ENCODE results near the gene ITGA3. TPM values are rescaled to one million over a fixed set of nuclear protein-coding genes. Genes with fewer than 3 reads are reported as not detected.

The ITGA3 gene
- total RNA-seq (2014; rRNA removed), result 382 and 426 TPM in 2 replicates
- polyA plus RNA-seq (2012), result 567 TPM

DNA sequence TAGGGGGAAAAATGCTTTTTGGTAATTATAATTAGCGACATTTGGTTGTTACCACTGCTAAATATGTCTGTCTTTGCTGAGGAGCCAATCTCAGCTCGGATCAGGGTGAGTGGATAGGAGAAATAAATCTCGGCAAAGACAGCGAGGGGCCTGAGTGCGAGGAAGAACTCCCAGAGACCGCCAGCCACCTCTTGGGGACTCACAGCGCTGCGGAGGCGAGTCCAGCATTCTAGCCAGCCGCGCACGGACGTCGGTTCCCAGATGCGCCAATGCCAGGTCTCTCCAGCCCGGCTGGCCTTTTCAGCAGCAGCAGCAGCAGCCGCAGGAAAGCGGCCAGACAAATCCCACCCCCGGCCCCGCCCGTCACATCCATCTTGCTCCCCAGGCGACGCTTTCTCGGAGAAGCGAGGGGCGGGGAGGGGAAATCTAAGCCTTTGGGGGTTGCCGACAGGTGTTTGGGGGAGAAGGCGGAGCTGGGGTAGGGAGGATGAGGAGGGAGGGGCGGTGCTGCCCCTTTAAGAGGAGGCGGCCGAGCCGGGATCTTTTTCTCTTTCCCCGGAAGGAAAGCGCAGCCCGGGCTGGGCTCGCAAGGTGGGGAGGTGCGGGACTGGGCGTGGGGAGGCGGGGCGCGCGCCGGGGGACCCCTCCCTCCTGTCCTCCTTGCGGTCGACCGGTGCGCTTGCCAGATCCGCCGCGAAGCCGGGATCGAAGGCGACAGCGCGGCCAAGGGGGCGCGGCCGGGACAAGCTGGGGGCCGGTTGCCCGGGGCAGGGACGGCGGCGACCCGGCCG is at the start of gene ITGA3:
TSS of gene ITGA3 (plus strand) at position 685 of the 791 bp plus-strand sequence. CDS start 330 bp downstream, outside the sequence.
- peak; percentile 97 for DNase-seq (ENCODE audit: low read depth)

DNA sequence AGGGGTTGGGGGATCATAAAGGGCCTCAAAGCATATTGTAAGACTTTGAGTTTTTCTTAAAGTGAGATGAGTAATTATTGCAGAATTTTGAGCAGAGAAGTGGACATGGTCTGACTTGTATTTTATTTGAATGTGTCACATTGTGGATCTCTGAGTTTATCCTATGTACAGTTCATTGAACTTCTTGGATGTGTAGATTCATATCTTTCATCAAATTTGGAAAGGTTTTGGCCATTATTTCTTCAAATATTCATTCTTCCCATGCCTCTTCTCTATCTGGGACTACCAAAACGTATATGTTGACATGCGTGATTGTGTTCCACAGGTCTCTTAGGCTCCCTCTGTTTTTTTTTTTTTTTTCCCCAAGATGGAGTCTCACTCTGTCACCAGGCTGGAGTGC is 46.6 kb upstream of the ITGA3 start:
- DNase-seq (ENCODE audit: low read depth), result no peak

DNA sequence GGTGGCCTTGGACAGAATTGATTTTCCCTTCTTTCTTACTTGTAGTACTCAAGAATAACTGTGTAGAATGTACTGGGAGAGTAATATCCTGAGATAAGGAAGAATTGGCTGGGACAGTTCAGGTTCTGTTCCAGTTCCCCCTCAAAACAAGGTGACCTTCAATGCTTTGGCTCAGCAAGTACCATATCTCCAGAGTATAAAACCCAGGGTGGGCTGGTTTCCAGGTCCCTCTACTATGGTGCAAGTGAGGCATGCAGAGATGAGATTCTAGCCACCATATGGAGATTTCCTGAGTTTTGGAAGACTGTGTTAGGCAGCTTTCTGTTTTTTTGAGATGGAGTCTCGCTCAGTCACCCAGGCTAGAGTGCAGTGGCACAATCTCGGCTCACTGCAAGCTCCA is 42.8 kb upstream of the ITGA3 start:
- DNase-seq (ENCODE audit: low read depth), result no peak

DNA sequence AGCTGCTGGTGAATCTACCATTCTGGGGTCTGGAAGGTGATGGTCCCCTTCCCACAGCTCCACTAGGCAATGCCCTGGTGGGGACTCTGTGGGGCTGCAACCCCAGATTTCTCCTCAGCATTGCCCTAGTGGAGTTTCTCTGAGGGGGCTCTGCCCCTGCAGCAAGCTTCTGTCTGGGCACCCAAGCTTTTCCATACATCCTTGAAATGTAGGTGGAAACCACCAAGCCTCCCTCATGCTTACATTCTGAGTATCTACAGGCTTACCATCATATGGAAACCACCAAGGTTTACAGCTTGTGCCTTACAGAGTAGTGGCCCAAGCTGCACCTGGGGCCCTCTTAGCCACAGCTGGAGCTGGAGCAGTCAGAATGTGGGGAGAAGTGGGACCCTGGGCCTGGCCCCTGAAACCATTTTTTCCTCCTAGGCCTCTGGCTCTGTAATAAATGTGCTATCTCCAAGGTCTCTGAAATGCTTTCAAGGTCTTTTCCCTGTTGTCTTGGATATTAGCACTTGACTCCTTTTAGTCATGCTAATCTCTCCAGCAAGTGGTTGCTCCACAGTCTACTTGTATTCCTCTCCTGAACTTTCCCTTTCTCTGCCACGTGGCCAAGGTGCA is 41.3 kb upstream of the ITGA3 start:
- DNase-seq (ENCODE audit: low read depth), result no peak

DNA sequence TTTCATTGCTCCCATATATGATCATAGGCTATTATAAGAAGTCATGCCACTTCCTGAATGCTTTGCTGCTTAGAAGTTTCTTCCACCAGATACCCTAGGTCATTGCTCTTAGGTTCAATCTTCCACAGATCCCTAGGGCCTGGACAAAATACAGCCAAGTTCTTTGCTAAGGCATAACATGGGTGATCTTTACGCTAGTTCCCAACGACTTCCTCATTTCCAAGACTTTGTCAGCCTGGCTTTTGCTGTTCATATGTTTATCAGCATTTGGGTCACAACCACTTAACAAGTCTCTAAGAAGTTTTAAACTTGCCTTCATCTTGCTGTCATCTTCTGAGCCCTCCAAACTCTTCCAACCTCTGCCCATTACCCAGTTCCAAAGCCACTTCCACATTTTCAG is 40.8 kb upstream of the ITGA3 start:
- no peak for DNase-seq (ENCODE audit: low read depth)

DNA sequence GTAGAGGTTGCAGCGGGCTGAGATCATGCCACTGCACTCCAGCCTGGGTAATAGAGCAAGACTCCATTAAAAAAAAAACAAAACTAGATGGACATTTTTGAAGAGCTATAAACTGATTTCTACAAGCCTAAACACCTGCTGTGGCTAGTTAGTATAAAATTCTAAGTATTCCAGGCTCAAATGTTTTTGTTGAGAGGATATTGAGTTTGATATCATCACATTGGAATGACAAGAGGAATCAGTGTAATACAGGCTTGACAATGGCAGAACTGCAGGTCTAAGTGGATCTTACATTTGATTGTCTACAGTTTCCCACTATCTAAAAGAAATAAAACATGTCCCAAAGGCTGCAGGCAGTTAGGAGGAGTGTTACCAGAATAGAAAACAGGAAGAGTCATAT is 37.0 kb upstream of the ITGA3 start:
- peak; percentile 50 for DNase-seq (ENCODE audit: low read depth)

DNA sequence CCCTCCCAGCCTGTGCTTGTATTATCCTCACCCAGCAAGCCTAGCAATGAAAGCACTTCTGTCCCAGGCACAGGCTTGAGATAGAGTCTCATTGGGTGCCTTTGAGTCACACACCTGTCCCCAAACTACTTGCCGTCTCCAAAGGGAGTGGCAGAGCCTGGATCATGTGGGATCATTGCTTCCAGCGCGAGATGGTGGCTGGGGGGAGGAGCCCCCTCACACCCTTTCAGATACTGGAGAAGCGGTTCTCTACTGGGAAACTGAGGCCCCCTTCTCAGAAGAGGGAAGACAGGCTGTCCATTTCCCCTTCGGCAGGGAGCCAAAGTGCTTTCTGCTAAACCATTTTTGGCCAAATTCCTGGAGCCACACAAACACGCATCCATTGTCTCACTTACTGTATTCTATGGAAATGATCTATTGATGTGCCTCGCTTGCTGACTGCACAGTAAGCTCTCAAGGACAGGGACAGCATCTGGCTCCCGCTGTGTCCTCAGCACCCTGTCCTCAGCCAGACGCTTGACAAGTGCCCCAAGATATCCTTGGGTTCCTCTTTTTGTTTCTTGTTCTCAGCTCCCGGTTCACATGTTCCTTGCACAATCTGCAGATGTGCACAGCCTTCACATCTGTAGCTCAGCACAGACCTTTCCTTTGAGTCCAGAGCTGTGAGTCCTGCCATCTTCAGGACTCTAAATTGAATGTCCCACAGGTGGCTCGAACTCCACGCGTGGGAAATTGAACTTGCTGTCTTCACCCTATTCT is 34.9 kb upstream of the ITGA3 start:
- DNase-seq (ENCODE audit: low read depth), result no peak

GRCh38 chr17:50021681-50022370 is 34.1 kb upstream of the ITGA3 start:
- no peak for DNase-seq (ENCODE audit: low read depth)

GRCh38 chr17:50022463-50023130 is 33.3 kb upstream of the ITGA3 start:
- DNase-seq (ENCODE audit: low read depth), result no peak

DNA sequence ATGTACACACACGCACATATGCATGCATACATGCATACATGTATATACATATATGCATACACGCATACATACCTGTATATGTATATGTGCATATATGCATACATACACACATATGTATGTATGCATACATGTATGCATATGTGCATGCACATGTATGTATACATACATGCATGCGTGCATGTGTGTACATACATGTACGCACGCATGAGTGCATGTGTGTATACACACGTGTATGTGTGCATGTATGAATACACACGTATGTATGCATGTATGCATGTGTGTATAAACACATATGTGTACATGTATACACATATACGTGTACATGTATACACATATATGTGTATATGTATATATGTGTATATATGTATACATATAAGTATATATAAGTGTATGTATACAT is 32.4 kb upstream of the ITGA3 start:
- no peak for DNase-seq (ENCODE audit: low read depth)

DNA sequence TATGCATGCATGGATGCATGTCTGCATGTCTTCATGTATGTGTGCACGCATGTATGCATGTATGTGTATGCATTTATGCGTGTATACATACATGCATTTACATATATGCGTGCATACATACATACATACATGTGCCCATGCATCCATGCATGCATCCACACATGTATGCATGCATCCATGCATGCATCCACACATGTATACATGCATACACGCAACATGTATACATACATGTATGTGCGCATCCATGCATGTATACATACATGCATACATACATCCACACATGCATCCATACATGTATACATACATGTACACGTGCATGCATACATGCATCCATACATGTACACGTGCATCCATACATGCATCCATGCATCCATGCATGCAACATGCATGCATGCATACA is 31.1 kb upstream of the ITGA3 start:
- no peak for DNase-seq (ENCODE audit: low read depth)

DNA sequence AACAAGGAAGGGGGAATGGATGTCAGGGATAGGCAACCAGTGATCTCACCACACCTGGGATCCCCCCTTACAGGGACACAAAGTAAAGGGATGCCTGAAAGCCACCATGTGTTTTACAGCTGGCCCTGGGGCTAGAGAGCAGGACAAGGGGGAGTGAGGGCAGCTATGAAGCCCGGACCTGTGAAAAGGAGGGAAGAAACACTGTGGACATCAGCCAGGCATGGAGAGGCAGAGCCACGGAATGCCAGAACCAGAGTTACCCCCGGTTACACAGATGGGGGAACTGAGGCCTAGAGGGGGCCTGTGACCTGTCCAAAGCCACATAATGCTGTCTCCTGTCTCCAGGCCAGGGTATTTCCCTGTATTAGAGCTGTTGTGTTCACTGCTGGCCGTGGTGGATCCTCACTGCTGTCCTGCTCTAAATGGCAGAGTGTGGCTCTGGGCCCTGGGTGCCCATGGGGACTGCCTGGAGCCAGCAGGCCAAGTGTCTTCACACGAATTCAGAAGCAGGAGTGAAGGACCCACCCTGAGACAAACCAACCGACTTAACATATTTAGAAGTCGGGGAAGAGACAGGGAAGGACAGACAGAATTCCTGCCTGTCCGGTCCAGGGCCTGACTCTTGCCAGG is 29.7 kb upstream of the ITGA3 start:
- no peak for DNase-seq (ENCODE audit: low read depth)

GRCh38 chr17:50026837-50027171 is 29.1 kb upstream of the ITGA3 start:
- DNase-seq (ENCODE audit: low read depth), result peak; percentile 84

GRCh38 chr17:50027172-50027880 is 28.6 kb upstream of the ITGA3 start:
- DNase-seq (ENCODE audit: low read depth), result peak; percentile 97

GRCh38 chr17:50027881-50028735 is 27.8 kb upstream of the ITGA3 start:
- DNase-seq (ENCODE audit: low read depth), result peak; percentile 98

- DNase-seq (ENCODE audit: low read depth), result no peak
Measured at GRCh38 chr17:50028736-50029120, 27.2 kb upstream of the ITGA3 start.

DNA sequence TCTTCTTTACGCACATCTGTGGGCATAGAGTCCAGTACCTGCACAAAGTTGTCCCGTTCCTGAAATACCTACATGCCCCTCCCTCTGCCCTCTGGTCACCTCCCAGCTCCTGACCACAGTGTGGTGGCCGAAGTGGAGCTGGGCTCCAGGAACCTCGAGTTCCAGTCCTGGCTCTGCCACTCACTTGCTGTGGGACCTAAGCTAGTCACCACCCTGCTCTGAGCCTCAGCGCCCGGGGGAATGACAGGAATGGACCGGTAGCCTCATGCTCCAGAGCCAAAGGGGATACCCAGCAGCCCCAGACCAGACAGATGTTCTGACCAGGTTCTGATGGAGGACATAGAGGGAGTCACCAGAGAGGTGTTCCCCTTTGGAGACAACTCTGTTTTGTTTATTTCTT is 26.7 kb upstream of the ITGA3 start:
- no peak for DNase-seq (ENCODE audit: low read depth)

GRCh38 chr17:50033316-50033715 is 22.6 kb upstream of the ITGA3 start:
- peak; percentile 50 for DNase-seq (ENCODE audit: low read depth)

Data from LHCN-M2 (cell line).